Measurements from ENCODE around the gene SPAG16. TPM values are rescaled to one million over a fixed set of nuclear protein-coding genes. Genes with fewer than 3 reads are reported as not detected.
A peak's percentile ranks its signal among the peaks of the same experiment; 100 is the strongest.

The SPAG16 gene
- polyA plus RNA-seq, 2 of the 4 experiments (the other 2 are of a cell fraction), result 19.1 to 27.6 TPM

DNA sequence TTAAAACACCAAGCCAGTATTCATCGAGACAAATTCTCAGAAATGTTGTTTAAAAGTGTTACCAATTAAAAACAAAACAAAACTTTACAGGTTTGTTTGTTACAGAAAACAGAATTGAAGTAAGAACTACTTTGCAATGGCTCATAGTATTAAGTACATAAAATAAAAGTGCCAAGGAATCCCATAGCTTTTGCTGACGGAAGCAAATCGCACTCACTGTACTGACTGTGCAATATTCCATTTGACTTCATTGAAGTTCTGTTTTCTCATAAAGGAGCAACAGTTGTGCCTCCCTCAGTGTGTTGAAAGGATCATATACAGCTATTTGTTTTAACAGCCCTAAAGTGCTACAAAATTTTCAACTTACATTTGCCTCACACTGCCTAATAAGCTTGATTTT, 507.8 kb downstream of the SPAG16 start:
- H3K9me3 ChIP-seq, result no peaks in the 10 kb centered on the region
- ATAC-seq (no peak), DNase-seq (ENCODE audit: low read depth in 1 of 2, low spot score in 1 of 2) (no peak), FAIRE-seq (no peak)
- no peak for TF ChIP-seq FOSB (CRISPR knock-in tag; IDR thresholded peaks at IDR 0.05)
- TF ChIP-seq MAFK (IDR thresholded peaks at IDR 0.05; ENCODE audit: partially characterized antibody), result peak; percentile 35
- ChIA-PET POLR2A (no interaction called here), CTCF (no interaction called here)
- no peak overlapping the region for H3K4me3 ChIP-seq
- no peak overlapping the region for H3K4me2 ChIP-seq
- WGBS (ENCODE audit: missing lambda C conversion rate), result 74% methylated on average over 3 of the region's 3 CpGs
- H3K27ac ChIP-seq, result no peak overlapping the region
- no peaks in the 10 kb centered on the region for H3K4me1 ChIP-seq

DNA sequence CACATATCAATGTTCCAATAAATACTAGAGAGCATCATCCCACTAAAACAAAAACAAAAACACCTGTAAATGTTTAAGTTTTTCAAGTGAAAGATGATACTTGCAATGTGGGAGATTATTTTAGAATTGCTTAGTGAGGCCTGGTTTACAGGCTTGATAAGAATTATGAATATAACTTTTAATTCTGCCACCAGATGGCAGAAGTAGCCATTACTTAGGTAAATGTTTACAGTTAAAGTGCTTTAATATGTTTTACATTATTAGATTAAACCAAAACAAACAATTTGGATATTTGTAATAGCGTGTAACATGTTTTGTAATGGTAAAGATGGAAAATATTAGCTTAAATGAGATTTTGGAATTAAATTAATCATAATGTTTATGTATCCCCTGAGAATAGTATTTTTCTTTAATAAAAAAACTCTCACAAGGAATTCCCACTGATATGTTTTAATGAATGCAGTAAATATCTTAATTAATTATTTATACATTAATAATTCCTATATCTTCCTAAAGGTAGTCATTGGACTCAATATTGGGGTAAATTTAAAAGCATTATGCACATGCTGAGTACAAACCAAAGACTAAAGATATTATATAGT, 522.0 kb downstream of the SPAG16 start:
- no peaks in the 10 kb centered on the region for H3K4me1 ChIP-seq
- ATAC-seq, result no peak
- H3K9me3 ChIP-seq, result no peaks in the 10 kb centered on the region
- peak; percentile 18 for FAIRE-seq
- no peak overlapping the region for H3K4me3 ChIP-seq
- no peak overlapping the region for H3K4me2 ChIP-seq
- WGBS (ENCODE audit: missing lambda C conversion rate), result 0% methylated on average over 1 of the region's 1 CpG
- ChIA-PET POLR2A (no interaction called here), CTCF (interaction anchor here (0.6 to 1.4 kb wide), 2 partner anchors 736 to 1491 kb away, joined by 3 to 4 read pairs; no protein-coding TSS in a partner anchor)
- peak; percentile 1 to 30 for DNase-seq (ENCODE audit: low read depth in 1 of 2, low spot score in 1 of 2)
- no peak overlapping the region for H3K27ac ChIP-seq
- no peak for TF ChIP-seq FOXS1 (CRISPR knock-in tag; IDR thresholded peaks at IDR 0.05)
- TF ChIP-seq, protein P1, sequence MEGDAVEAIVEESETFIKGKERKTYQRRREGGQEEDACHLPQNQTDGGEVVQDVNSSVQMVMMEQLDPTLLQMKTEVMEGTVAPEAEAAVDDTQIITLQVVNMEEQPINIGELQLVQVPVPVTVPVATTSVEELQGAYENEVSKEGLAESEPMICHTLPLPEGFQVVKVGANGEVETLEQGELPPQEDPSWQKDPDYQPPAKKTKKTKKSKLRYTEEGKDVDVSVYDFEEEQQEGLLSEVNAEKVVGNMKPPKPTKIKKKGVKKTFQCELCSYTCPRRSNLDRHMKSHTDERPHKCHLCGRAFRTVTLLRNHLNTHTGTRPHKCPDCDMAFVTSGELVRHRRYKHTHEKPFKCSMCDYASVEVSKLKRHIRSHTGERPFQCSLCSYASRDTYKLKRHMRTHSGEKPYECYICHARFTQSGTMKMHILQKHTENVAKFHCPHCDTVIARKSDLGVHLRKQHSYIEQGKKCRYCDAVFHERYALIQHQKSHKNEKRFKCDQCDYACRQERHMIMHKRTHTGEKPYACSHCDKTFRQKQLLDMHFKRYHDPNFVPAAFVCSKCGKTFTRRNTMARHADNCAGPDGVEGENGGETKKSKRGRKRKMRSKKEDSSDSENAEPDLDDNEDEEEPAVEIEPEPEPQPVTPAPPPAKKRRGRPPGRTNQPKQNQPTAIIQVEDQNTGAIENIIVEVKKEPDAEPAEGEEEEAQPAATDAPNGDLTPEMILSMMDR (IDR thresholded peaks at IDR 0.05), result peak; percentile 62
- TF ChIP-seq, protein P2, sequence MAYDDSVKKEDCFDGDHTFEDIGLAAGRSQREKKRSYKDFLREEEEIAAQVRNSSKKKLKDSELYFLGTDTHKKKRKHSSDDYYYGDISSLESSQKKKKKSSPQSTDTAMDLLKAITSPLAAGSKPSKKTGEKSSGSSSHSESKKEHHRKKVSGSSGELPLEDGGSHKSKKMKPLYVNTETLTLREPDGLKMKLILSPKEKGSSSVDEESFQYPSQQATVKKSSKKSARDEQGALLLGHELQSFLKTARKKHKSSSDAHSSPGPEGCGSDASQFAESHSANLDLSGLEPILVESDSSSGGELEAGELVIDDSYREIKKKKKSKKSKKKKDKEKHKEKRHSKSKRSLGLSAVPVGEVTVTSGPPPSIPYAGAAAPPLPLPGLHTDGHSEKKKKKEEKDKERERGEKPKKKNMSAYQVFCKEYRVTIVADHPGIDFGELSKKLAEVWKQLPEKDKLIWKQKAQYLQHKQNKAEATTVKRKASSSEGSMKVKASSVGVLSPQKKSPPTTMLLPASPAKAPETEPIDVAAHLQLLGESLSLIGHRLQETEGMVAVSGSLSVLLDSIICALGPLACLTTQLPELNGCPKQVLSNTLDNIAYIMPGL (CRISPR knock-in tag; IDR thresholded peaks at IDR 0.05; ENCODE audit: borderline replicate concordance), result no peak
- TF ChIP-seq MAFK (IDR thresholded peaks at IDR 0.05; ENCODE audit: partially characterized antibody), result no peak
- TF ChIP-seq SMC3 (IDR thresholded peaks at IDR 0.05), result peak; percentile 91
- TF ChIP-seq BHLHE40 (IDR thresholded peaks at IDR 0.05; ENCODE audit: low read depth, low read length), result no peak
- no peak for TF ChIP-seq ZC3H11A (IDR thresholded peaks at IDR 0.05)
- no peak for TF ChIP-seq TFCP2L1 (CRISPR knock-in tag; IDR thresholded peaks at IDR 0.05)
- TF ChIP-seq CHD2 (IDR thresholded peaks at IDR 0.05; ENCODE audit: low read length, partially characterized antibody), result no peak
- TF ChIP-seq RAD21 (conservative IDR thresholded peaks at IDR 0.05 in 1 of 2, IDR thresholded peaks at IDR 0.05 in 1 of 2), result peak; percentile 64 to 80
- no peak for TF ChIP-seq CBX2 (IDR thresholded peaks at IDR 0.05; ENCODE audit: borderline replicate concordance, low read depth)
- TF ChIP-seq CEBPB (IDR thresholded peaks at IDR 0.05), result no peak

DNA sequence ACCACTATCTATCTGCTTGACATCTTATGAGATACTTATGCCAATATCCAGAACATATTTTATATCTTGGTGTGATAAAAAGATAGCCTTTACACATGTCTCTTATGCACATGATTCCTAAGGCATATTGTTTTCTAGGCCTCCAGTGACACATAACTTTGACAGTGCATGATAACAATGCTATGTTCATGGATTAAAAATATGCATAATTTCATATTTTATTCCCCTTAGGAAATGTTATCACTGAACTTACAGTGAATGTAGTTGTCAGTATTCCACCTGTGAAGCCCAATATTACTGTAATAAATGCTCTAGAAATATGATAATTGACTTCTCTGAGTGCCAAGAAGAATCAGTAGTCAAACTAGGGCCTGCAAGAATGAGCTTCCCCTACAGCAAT, 532.3 kb downstream of the SPAG16 start:
- ATAC-seq (no peak), FAIRE-seq (no peak), DNase-seq (ENCODE audit: low read depth in 1 of 2, low spot score in 1 of 2) (no peak)
- ChIA-PET POLR2A (no interaction called here), CTCF (no interaction called here)
- Histone ChIP-seq H3K4me1 (no peaks in the 10 kb centered on the region), H3K27ac (no peak overlapping the region), H3K4me3 (no peak overlapping the region), H3K9me3 (no peaks in the 10 kb centered on the region), H3K4me2 (no peak overlapping the region)
- TF ChIP-seq RAD21 (conservative IDR thresholded peaks at IDR 0.05 in 1 of 2, IDR thresholded peaks at IDR 0.05 in 1 of 2) (no peak), POLR2A (IDR thresholded peaks at IDR 0.05; ENCODE audit: low read length) (no peak), KDM1A (IDR thresholded peaks at IDR 0.05; ENCODE audit: low read depth) (no peak), RFX5 (IDR thresholded peaks at IDR 0.05) (no peak), CHD2 (IDR thresholded peaks at IDR 0.05; ENCODE audit: low read length, partially characterized antibody) (no peak), FOXS1 (CRISPR knock-in tag; IDR thresholded peaks at IDR 0.05) (no peak), RNF2 (IDR thresholded peaks at IDR 0.05; ENCODE audit: borderline replicate concordance, low read depth) (no peak), TFCP2L1 (CRISPR knock-in tag; IDR thresholded peaks at IDR 0.05) (no peak), MAZ (IDR thresholded peaks at IDR 0.05; ENCODE audit: borderline replicate concordance, low read depth, low read length) (no peak)
- TF ChIP-seq, protein P3, sequence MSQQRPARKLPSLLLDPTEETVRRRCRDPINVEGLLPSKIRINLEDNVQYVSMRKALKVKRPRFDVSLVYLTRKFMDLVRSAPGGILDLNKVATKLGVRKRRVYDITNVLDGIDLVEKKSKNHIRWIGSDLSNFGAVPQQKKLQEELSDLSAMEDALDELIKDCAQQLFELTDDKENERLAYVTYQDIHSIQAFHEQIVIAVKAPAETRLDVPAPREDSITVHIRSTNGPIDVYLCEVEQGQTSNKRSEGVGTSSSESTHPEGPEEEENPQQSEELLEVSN (IDR thresholded peaks at IDR 0.05; ENCODE audit: borderline replicate concordance, low read depth), result no peak

Measured in A549 (cell line).